Measurements from ENCODE around the gene ROPN1L.

DNA sequence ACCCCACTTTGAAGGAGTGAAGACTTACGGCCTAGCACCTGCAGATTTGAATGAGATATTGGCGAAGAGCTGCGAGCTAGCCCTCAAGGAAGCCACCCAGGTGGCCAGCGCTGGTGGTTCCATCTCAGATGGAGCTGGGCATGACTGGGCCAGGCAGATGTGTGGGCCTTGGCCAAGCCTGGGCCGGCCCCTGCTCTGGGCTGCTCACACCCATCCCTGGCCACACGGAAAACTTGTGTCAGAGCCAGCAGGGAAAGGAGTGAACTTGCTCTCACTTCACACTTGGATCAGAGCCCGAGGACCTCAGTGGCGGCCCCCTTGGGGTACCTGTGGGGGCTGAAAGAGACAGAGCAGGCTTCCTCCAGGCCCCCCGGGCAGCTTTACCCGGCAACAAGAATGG, 44.2 kb downstream of the ROPN1L start:
- TF ChIP-seq, protein P1, sequence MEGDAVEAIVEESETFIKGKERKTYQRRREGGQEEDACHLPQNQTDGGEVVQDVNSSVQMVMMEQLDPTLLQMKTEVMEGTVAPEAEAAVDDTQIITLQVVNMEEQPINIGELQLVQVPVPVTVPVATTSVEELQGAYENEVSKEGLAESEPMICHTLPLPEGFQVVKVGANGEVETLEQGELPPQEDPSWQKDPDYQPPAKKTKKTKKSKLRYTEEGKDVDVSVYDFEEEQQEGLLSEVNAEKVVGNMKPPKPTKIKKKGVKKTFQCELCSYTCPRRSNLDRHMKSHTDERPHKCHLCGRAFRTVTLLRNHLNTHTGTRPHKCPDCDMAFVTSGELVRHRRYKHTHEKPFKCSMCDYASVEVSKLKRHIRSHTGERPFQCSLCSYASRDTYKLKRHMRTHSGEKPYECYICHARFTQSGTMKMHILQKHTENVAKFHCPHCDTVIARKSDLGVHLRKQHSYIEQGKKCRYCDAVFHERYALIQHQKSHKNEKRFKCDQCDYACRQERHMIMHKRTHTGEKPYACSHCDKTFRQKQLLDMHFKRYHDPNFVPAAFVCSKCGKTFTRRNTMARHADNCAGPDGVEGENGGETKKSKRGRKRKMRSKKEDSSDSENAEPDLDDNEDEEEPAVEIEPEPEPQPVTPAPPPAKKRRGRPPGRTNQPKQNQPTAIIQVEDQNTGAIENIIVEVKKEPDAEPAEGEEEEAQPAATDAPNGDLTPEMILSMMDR (IDR thresholded peaks at IDR 0.05), result no peak
- TF ChIP-seq POLR2A (IDR thresholded peaks at IDR 0.05), result no peak
